Measurements from ENCODE around the gene SEMA3G.

Gene SEMA3G

DNA sequence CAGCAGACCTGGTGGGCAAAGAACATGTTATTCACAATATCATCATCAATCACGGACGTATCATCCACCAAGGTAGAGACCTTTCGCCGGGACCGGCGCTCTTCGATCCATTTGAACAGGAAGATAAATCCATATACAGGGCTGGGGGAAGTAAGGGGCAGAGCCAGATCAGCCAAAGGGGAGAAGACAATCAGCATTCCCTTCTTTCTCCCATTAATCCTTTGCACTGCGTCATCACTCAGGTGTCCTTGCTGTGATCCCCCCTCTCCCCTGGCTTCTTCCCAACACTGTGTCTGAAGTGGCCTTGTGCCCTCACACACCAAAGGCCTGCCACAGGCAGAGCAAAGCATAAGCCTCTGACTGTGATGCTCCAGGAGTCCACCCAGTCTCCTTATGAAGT, 36.4 kb downstream of the SEMA3G start:
- DNase-seq, result no peak

DNA sequence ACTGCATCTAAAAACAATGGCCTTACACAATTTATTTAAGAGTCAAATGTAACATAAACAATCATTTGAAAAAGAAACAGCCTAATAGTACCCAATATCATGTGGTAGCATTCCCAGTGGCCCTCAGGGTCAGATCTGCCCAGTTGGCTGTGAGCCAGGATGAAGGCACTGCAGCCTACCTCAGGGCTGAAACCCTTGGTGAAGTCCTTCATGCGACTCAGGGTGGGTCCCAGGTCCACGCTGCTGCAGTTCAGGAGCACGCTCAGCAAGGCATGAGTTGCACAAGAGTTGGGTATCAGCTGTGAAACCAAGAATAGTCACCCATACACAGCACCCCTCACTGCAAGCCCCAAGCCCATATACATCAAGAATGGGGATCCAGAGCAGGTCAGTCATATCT, 37.1 kb downstream of the SEMA3G start:
- no peak for DNase-seq

DNA sequence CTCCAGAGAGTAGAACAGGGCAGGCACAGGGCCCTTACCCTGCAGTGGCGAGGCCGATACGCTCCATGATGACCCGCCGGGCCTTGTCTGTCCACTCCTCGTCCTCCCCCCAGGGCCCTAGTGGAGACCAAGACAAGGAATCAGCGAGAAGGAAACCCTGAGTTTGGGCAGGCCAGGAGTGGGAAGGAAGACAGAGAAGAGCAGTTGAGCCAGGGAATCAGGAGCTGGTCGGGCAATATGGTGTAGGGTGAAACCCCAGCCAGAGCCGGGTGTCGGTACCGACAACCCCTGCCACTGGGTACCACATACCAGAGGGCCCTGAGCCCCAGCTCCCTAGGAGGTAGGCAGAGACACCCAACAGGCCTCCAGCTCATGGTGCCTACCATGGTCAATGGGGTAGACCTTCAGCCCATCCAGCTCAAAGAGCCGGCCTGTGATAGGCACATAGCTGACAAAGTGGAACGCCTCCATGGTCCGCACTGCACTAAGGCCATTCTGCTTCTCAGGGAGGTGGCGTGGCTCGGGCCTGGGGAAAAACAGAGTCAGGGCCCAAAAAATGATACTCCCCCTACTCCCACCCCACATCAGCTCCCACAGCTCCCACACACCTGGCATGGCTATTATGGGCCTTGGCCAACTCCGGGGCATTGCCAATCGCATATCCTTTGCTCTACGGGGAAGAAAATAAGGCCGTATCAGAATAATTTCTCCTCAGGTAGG, 38.0 kb downstream of the SEMA3G start:
- DNase-seq, result no peak

- no peak for DNase-seq
Measured at GRCh38 chr3:52406231-52406661, 38.7 kb downstream of the SEMA3G start.

DNA sequence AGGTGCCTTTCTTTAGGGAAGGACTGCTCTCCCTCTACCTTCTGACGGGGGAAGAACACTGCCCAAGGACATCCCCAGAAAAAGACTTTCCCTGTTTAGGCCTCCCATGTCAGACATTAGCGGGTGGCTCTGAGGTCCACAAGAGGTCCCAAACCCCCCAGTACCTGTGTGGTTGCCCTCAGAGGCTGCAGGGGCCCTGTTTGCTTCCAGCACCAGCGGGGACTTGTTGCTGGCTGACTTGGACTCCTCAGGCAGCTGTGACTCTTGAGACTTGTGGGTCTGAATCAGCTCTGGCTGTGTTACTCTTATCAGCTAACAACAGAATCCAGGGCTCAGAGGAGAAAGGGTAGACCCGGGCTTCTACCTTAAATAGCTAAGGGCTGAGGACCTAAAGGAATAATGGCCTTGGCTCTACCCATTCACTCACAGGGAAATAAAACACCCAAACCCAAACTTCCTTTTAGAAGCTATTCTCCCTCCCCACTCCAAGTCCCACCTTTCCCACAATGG, 39.2 kb downstream of the SEMA3G start:
- DNase-seq, result no peak

GRCh38 chr3:52405066-52405465, 39.8 kb downstream of the SEMA3G start:
- no peak for DNase-seq

DNA sequence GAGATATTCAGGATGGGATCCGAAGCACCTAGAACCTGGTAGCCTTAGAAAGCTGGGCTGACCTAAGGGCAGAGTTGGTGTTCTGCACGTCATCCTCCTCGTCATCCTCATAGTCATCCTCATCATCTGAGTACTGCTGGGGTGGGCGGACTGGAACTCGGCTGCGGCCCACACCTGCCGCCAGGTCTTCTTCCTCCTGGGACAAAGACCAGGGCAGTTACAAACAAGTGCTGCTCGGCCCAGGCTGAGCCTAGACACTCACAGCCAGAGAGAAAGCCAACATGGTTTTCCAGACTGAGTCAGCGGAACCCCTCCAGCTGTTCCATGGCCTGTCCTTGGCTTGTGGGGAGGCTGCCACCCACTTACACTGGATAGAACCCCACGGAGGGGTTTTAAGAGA, 40.5 kb downstream of the SEMA3G start:
- no peak for DNase-seq

GRCh38 chr3:52403955-52404354, 40.9 kb downstream of the SEMA3G start:
- no peak for DNase-seq

DNA sequence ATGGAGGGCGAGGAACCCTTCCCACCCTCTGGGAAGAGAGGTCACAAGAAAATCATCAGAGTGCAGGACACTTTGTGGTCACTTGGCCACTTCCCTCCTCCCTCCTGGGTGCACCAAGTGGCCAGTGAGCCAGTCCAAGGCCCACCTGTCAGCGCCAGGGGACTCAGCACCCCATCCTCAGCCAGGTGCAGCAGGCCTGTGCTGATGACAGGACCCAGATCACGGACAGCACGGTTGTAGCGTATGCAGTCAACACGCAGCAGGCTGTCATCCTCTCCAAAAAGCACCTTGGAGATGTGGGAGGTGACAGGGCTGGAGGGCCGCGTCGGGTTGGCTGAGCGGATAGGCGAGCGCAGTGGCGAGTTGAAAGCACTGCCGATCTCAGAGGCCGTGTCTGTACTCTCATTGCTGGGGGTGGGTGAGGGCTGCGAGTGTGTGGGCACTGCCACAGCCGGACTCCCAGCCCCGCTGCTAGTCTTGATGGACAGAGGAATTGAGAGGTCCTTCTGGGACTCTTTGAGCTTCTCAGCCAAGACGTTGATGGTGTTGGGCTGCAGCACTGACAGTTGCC, 41.5 kb downstream of the SEMA3G start:
- no peak for DNase-seq

DNA sequence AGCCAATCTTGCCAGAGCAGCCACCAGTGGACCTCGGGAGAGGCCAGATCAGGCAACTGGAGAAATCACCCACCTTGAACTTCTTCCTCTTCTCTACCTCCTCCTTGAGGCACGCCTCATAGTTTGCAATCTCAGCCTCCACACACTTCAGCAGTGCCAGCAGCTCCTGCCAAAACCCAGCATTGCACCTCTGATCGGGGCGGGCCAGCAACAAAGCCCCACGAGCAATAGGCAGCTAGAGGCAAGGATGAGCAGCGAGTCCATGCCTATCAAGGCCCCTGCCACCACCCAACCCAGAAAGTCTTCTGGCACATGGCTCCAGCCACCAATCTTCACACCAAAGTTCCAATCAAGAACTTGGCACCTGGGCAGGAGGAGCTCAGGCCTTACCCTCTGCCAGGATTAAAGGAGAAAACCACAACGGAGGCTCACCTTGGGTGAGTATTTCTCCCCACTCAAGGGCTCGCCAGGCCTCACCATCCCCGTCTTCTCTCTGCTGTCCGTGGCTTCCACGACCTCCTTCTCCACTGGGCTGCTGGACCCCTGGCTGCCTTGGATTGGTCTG, 42.1 kb downstream of the SEMA3G start:
- DNase-seq, result no peak

DNA sequence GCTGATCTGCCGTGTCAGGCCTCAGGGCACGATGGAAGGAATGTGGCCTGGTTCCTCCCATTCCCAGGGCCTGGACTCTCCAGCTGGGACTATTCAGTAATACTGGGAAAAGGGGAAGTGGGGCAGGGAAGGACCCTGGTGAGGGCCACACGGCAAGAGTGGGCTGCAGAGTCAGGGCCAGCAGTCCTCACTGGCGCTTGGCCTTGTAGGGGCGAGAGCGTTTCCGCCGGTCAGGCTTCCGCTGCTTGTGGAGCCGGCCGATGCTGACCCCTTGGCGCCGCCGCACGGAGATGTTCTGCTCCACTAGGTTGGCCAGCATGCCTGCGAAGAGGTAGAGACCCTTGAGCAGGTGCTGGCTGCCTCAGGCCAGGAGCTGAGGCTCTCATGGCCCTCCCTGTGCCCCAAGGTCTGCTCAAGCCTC, 42.8 kb downstream of the SEMA3G start:
- DNase-seq, result no peak

GRCh38 chr3:52401551-52401950, 43.4 kb downstream of the SEMA3G start:
- DNase-seq, result no peak

DNA sequence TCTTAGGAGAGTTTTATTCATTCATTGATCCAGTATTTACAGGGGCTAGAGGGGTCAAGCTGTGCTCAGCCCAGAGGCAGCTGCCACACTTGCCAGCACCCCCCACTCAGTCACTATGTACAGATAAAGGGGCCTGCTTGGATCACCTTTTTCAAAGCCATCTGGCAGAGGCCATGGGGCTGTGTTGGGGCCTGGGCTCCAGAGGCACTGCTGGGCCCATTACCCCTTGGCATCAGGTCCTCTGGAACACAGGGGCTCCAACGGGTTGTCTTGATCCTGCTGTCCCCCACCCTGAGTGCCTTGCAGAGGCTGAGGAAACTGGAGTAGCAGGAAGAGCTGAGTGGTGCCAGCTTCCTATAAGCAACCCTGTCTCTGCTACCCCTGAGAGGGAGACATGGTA, 43.9 kb downstream of the SEMA3G start:
- DNase-seq, result no peak

- no peak for DNase-seq
Measured at GRCh38 chr3:52400275-52400793, 44.6 kb downstream of the SEMA3G start.

- DNase-seq, result no peak
Measured at GRCh38 chr3:52399593-52399992, 45.3 kb downstream of the SEMA3G start.

- DNase-seq, result no peak
Measured at GRCh38 chr3:52399131-52399530, 45.8 kb downstream of the SEMA3G start.

DNA sequence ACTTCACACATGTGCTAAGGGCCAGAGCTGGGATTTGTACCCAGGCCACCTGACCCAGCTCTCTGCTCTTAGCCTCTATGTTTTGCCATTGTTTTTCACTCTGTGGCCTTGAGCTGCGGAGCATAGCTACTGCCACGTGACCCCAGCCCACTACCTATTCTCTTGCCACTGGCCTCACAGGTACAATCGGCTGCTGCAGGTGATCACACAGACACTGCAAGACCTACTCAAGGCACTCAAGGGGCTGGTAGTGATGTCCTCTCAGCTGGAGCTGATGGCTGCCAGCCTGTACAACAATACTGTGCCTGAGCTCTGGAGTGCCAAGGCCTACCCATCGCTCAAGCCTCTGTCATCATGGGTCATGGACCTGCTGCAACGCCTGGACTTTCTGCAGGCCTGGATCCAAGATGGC, 46.2 kb downstream of the SEMA3G start:
- DNase-seq, result no peak

DNA sequence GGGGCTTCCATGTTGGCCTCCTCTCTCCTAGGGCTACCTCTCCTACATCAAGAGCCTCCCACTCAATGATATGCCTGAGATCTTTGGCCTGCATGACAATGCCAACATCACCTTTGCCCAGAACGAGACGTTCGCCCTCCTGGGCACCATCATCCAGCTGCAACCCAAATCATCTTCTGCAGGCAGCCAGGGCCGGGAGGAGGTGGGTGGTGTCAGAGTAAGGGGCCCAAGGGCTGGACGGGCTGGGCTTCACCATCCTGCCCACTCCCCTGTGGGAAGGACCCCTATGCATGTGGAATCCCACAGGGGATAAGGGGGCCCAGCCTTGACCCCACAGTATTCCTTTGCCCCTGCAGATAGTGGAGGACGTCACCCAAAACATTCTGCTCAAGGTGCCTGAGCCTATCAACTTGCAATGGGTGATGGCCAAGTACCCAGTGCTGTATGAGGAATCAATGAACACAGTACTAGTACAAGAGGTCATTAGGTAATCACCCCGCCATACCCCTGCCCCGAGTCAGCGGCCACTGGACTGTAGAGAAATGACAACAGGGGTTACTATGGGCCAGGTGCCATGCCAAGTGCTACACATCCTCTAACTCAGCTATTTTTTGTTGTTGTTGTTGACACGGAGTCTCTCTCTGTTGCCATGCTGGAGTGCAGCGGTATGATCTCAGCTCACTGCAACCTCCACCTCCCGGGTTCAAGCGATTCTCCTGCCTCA, 47.1 kb downstream of the SEMA3G start:
- DNase-seq, result no peak

GRCh38 chr3:52396907-52397591, 47.9 kb downstream of the SEMA3G start:
- DNase-seq, result no peak

DNA sequence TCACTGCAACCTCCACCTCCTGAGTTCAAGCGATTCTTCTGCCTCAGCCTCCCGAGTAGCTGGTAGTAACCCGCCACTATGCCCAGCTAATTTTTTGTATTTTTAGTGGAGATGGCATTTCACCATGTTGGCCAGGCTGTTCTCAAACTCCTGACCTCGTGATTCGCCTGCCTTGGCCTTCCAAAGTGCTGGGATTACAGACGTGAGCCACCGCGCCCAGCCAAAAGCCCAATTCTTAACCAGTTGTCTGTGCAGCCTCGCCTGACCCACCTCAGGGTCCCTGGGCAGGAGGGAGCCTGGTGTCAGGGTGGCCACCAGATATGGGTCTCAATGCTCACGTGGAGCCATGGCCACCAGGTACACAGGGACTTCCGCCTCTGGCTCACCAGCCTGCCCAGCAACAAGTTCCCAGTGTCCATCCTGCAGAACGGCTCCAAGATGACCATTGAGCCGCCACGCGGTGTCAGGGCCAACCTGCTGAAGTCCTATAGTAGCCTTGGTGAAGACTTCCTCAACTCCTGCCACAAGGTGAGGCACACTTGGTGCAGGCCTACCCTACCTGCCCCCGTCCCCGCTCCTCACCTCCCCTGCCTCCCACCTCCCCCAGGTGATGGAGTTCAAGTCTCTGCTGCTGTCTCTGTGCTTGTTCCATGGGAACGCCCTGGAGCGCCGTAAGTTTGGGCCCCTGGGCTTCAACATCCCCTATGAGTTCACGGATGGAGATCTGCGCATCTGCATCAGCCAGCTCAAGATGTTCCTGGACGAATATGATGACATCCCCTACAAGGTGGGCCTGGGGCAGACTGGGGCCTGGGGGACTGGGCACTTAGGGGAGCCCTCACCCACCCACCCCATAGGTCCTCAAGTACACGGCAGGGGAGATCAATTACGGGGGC, 48.6 kb downstream of the SEMA3G start:
- no peak for DNase-seq

GRCh38 chr3:52395503-52395865, 49.4 kb downstream of the SEMA3G start:
- DNase-seq, result no peak

Data from NCI-H1092 (cell line).